ENCODE data around the gene CASKIN1.

The CASKIN1 gene

DNA sequence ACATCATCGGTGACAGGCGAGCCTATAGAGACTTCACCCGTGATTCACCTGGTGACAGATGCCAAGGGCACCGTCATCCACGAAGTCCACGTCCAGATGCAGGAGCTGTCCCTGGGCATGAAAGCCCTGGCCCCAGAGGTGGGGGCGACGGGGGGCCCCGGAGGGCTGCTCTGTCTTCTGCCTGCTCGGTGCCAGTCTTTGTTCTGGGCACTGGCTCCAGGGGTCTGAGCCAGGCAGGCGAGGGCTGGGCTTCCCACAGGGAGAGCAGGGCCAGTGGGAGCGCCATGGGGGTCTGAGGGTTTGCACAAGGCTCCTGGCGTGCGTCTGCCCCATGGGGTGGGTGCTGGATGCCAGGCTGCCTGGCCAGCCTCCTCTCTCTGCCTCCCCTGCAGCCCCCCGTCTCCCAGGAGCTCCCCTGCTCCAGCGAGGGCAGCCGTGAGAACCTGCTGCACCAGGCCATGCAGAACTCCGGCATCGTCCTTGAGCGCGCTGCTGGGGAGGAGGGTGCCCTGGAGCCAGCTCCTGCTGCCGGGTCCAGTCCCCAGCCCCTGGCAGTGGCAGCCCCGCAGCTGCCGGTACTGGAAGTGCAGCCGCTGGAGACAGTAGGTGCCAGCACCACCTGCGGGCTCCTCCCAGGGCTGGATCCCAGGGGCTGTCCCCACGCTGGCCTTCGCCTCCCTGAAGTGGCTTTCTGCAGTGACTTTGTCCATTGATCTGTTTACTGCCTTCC is 36.8 kb upstream of the CASKIN1 start:
- H3K27ac ChIP-seq (ENCODE audit: low read depth, low read length), result no peak overlapping the region
- peaks cover 13 to 17% of the 10 kb centered on the region in 2 experiments for H3K4me1 ChIP-seq (ENCODE audit: control insufficient read depth in 1 of 2, insufficient read depth in 2 of 2, low read length in 2 of 2)
- no peak overlapping the region for H2AFZ ChIP-seq (ENCODE audit: insufficient read depth, low read length, poor library complexity)
- H3K4ac ChIP-seq (ENCODE audit: low read depth, low read length), result no peak overlapping the region
- peaks cover 69 to 75% of the 10 kb centered on the region in 2 experiments for H3K36me3 ChIP-seq (ENCODE audit: control insufficient read depth in 1 of 2, insufficient read depth in 2 of 2, low read length in 2 of 2)
- no peak overlapping the region for H4K91ac ChIP-seq (ENCODE audit: low read depth, low read length)
- H2BK5ac ChIP-seq (ENCODE audit: low read depth, low read length, poor library complexity), result no peak overlapping the region
- no peak overlapping the region for H3K18ac ChIP-seq (ENCODE audit: low read length)
- no peak overlapping the region for H4K8ac ChIP-seq (ENCODE audit: low read depth, low read length)
- H3K14ac ChIP-seq (ENCODE audit: low read length), result no peak overlapping the region
- H3K4me3 ChIP-seq (ENCODE audit: low read depth, low read length), result no peak overlapping the region
- no peaks in the 10 kb centered on the region for H3K79me2 ChIP-seq (ENCODE audit: control insufficient read depth, insufficient read depth, low read length, poor library complexity)
- DNase-seq, result no peak
- H4K12ac ChIP-seq (ENCODE audit: low read depth, low read length), result no peak overlapping the region
- no peak overlapping the region for H2BK12ac ChIP-seq (ENCODE audit: low read length)
- H3K9ac ChIP-seq (ENCODE audit: low read length), result no peak overlapping the region
- no peak overlapping the region for H3K23ac ChIP-seq (ENCODE audit: low read length)
- H3K9me3 ChIP-seq (ENCODE audit: insufficient read depth, low read depth, low read length), result peaks cover 5% of the 10 kb centered on the region
- H2AK5ac ChIP-seq (ENCODE audit: low read length), result no peak overlapping the region
- no peaks in the 10 kb centered on the region for H3K79me1 ChIP-seq (ENCODE audit: low read length)
- H2BK120ac ChIP-seq (ENCODE audit: insufficient read depth, low read length, poor library complexity), result no peak overlapping the region
- WGBS (ENCODE audit: extremely low coverage, insufficient coverage, insufficient read length), result no CpG with 5 or more reads among the region's 28 CpGs
- no peak overlapping the region for H3K4me2 ChIP-seq (ENCODE audit: low read length)
- peaks cover 18% of the 10 kb centered on the region for H3K27me3 ChIP-seq (ENCODE audit: insufficient read depth, low read length)

DNA sequence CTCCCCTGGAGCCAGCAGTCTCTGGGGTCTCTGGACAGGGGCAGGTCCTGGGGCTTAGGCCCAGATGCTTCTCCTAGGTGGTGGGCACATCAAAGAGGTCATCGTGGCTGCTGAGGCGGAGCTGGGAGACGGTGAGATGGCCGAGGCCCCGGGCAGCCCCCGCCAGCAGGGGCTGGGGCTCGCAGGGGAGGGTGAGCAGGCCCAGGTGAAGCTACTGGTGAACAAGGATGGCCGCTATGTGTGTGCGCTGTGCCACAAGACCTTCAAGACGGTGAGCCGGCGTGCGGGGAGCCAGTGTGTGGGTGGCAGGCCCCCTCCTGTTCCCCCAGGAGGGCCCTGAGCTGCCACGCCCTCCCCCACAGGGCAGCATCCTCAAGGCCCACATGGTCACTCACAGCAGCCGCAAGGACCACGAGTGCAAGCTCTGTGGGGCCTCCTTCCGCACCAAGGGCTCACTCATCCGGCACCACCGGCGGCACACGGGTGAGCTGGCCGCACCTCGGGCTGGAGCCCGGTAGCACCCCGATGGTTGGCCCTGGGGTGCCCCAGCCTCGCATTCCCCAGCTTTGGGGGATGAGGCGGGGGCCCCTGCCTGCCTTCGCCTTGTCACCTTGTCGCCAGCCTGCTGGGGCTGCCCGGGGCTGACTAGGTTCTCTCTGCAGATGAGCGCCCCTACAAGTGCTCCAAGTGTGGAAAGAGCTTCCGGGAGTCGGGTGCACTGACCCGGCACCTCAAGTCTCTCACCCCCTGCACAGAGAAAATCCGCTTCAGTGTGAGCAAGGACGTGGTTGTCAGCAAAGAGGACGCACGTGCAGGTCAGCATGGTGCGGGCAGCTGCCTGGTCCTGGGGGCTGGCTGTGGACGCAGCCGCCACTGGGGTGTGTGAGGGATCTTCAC is 35.9 kb upstream of the CASKIN1 start:
- no peak overlapping the region for H3K4me3 ChIP-seq (ENCODE audit: low read depth, low read length)
- H3K23ac ChIP-seq (ENCODE audit: low read length), result no peak overlapping the region
- H3K9ac ChIP-seq (ENCODE audit: low read length), result no peak overlapping the region
- WGBS (ENCODE audit: extremely low coverage, insufficient coverage, insufficient read length), result no CpG with 5 or more reads among the region's 41 CpGs
- H3K79me2 ChIP-seq (ENCODE audit: control insufficient read depth, insufficient read depth, low read length, poor library complexity), result peaks cover 2% of the 10 kb centered on the region
- H3K79me1 ChIP-seq (ENCODE audit: low read length), result no peaks in the 10 kb centered on the region
- H3K27me3 ChIP-seq (ENCODE audit: insufficient read depth, low read length), result peaks cover 10% of the 10 kb centered on the region
- H4K91ac ChIP-seq (ENCODE audit: low read depth, low read length), result no peak overlapping the region
- H3K14ac ChIP-seq (ENCODE audit: low read length), result no peak overlapping the region
- no peak overlapping the region for H4K12ac ChIP-seq (ENCODE audit: low read depth, low read length)
- no peak overlapping the region for H3K4me2 ChIP-seq (ENCODE audit: low read length)
- H2AK5ac ChIP-seq (ENCODE audit: low read length), result no peak overlapping the region
- H3K9me3 ChIP-seq (ENCODE audit: insufficient read depth, low read depth, low read length), result peaks cover 5% of the 10 kb centered on the region
- H4K8ac ChIP-seq (ENCODE audit: low read depth, low read length), result no peak overlapping the region
- no peak overlapping the region for H2BK5ac ChIP-seq (ENCODE audit: low read depth, low read length, poor library complexity)
- peaks cover 11 to 19% of the 10 kb centered on the region in 2 experiments for H3K4me1 ChIP-seq (ENCODE audit: control insufficient read depth in 1 of 2, insufficient read depth in 2 of 2, low read length in 2 of 2)
- H2AFZ ChIP-seq (ENCODE audit: insufficient read depth, low read length, poor library complexity), result no peak overlapping the region
- H3K36me3 ChIP-seq (ENCODE audit: control insufficient read depth in 1 of 2, insufficient read depth in 2 of 2, low read length in 2 of 2), result peaks cover 71 to 79% of the 10 kb centered on the region in 2 experiments
- H3K4ac ChIP-seq (ENCODE audit: low read depth, low read length), result no peak overlapping the region
- no peak overlapping the region for H3K27ac ChIP-seq (ENCODE audit: low read depth, low read length)
- H2BK12ac ChIP-seq (ENCODE audit: low read length), result no peak overlapping the region
- H2BK120ac ChIP-seq (ENCODE audit: insufficient read depth, low read length, poor library complexity), result no peak overlapping the region
- H3K18ac ChIP-seq (ENCODE audit: low read length), result no peak overlapping the region
- no peak for DNase-seq

DNA sequence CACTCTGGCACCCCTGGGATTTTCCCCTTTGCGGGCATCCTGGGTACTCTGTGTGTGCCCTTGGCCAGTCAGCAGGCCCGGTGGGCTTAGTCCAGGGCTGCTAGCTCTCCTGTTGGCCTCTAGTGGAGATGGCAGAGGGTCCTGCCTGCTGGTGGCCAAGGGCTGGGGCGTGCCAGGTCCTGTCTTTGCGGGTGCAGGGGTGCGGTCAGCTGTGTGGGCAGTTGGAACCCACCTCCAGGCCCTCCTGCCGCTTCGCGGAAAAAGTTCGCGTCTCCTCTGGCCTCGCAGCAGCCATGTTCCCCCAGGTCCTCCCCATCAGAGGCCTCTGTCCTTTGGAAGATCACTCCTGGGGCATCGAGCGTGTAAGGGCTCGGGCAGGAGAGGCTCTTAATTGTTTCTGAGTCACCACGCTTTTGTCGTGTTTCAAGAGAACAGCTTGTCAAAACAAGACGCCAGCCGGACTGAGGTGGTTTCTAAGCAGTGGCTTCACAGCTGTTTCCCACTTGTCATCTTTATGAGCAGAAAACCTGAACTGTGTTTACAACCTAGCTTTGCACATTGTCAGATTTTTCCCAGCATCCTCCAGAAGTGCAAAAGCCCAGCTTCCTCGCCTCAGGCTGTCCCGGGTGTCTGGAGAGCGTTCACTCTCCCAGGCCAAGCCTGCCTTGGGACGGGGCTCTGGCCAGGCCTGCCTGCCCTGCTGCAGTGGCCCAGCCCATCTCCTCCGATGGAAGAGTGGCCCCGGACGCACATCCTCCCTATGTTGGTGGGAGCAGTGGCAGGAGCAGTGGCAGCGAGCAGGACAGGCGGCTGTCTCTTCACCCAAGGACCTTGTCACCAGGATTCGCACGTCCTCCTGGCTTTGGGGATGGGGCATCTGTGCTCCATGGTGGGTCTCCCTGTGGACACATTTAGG is 34.9 kb upstream of the CASKIN1 start:
- no peak overlapping the region for H3K4ac ChIP-seq (ENCODE audit: low read depth, low read length)
- H4K8ac ChIP-seq (ENCODE audit: low read depth, low read length), result no peak overlapping the region
- no peak overlapping the region for H4K12ac ChIP-seq (ENCODE audit: low read depth, low read length)
- no peak overlapping the region for H3K9ac ChIP-seq (ENCODE audit: low read length)
- H3K36me3 ChIP-seq (ENCODE audit: control insufficient read depth in 1 of 2, insufficient read depth in 2 of 2, low read length in 2 of 2), result peaks cover 74 to 86% of the 10 kb centered on the region in 2 experiments
- H3K14ac ChIP-seq (ENCODE audit: low read length), result no peak overlapping the region
- H2AK5ac ChIP-seq (ENCODE audit: low read length), result no peak overlapping the region
- peaks cover 2% of the 10 kb centered on the region for H3K27me3 ChIP-seq (ENCODE audit: insufficient read depth, low read length)
- no peak overlapping the region for H3K4me2 ChIP-seq (ENCODE audit: low read length)
- no peaks in the 10 kb centered on the region for H3K79me1 ChIP-seq (ENCODE audit: low read length)
- peaks cover 8% of the 10 kb centered on the region for H3K9me3 ChIP-seq (ENCODE audit: insufficient read depth, low read depth, low read length)
- H2AFZ ChIP-seq (ENCODE audit: insufficient read depth, low read length, poor library complexity), result no peak overlapping the region
- H3K4me1 ChIP-seq (ENCODE audit: control insufficient read depth in 1 of 2, insufficient read depth in 2 of 2, low read length in 2 of 2), result peaks cover 3 to 10% of the 10 kb centered on the region in 2 experiments
- no peak overlapping the region for H3K27ac ChIP-seq (ENCODE audit: low read depth, low read length)
- H3K4me3 ChIP-seq (ENCODE audit: low read depth, low read length), result no peak overlapping the region
- H3K18ac ChIP-seq (ENCODE audit: low read length), result no peak overlapping the region
- no peak overlapping the region for H4K91ac ChIP-seq (ENCODE audit: low read depth, low read length)
- peaks cover 2% of the 10 kb centered on the region for H3K79me2 ChIP-seq (ENCODE audit: control insufficient read depth, insufficient read depth, low read length, poor library complexity)
- WGBS (ENCODE audit: extremely low coverage, insufficient coverage, insufficient read length), result no CpG with 5 or more reads among the region's 29 CpGs
- H2BK5ac ChIP-seq (ENCODE audit: low read depth, low read length, poor library complexity), result no peak overlapping the region
- H2BK120ac ChIP-seq (ENCODE audit: insufficient read depth, low read length, poor library complexity), result no peak overlapping the region
- H2BK12ac ChIP-seq (ENCODE audit: low read length), result no peak overlapping the region
- no peak for DNase-seq
- no peak overlapping the region for H3K23ac ChIP-seq (ENCODE audit: low read length)

DNA sequence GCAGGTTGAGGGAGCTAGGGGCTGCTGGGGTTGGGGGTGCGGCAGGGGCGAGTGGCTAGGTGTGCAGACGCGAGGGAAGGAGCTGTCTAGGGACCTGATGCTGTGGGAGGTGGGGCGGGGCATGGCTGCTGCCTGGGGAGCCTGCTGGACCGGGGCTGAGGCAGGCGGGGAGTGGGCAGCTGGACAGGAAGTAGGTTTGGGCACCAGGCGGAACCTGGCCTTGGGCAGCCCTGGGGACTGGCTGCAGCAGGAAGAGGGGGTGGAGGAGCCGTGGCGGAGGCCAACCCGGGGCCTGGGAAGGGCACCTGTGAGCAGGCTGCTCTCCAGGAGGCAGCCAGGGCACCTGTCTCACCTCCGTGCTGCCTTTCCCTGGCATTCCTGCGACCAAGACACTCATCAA is 34.0 kb upstream of the CASKIN1 start:
- no peak overlapping the region for H3K4ac ChIP-seq (ENCODE audit: low read depth, low read length)
- no peak overlapping the region for H2AFZ ChIP-seq (ENCODE audit: insufficient read depth, low read length, poor library complexity)
- H3K36me3 ChIP-seq (ENCODE audit: control insufficient read depth in 1 of 2, insufficient read depth in 2 of 2, low read length in 2 of 2), result peaks cover 67 to 78% of the 10 kb centered on the region in 2 experiments
- H3K4me1 ChIP-seq (ENCODE audit: control insufficient read depth in 1 of 2, insufficient read depth in 2 of 2, low read length in 2 of 2), result peaks cover 0 to 5% of the 10 kb centered on the region in 2 experiments
- no peak overlapping the region for H4K8ac ChIP-seq (ENCODE audit: low read depth, low read length)
- no CpG with 5 or more reads among the region's 13 CpGs for WGBS (ENCODE audit: extremely low coverage, insufficient coverage, insufficient read length)
- H4K12ac ChIP-seq (ENCODE audit: low read depth, low read length), result no peak overlapping the region
- H3K79me1 ChIP-seq (ENCODE audit: low read length), result no peaks in the 10 kb centered on the region
- peaks cover 2% of the 10 kb centered on the region for H3K79me2 ChIP-seq (ENCODE audit: control insufficient read depth, insufficient read depth, low read length, poor library complexity)
- no peak overlapping the region for H3K18ac ChIP-seq (ENCODE audit: low read length)
- H3K27ac ChIP-seq (ENCODE audit: low read depth, low read length), result no peak overlapping the region
- H2BK120ac ChIP-seq (ENCODE audit: insufficient read depth, low read length, poor library complexity), result no peak overlapping the region
- H3K9me3 ChIP-seq (ENCODE audit: insufficient read depth, low read depth, low read length), result peaks cover 7% of the 10 kb centered on the region
- no peak overlapping the region for H3K4me2 ChIP-seq (ENCODE audit: low read length)
- no peak overlapping the region for H3K23ac ChIP-seq (ENCODE audit: low read length)
- no peak overlapping the region for H2BK12ac ChIP-seq (ENCODE audit: low read length)
- no peak for DNase-seq
- H3K27me3 ChIP-seq (ENCODE audit: insufficient read depth, low read length), result no peaks in the 10 kb centered on the region
- no peak overlapping the region for H3K4me3 ChIP-seq (ENCODE audit: low read depth, low read length)
- no peak overlapping the region for H3K14ac ChIP-seq (ENCODE audit: low read length)
- H2AK5ac ChIP-seq (ENCODE audit: low read length), result no peak overlapping the region
- no peak overlapping the region for H4K91ac ChIP-seq (ENCODE audit: low read depth, low read length)
- H3K9ac ChIP-seq (ENCODE audit: low read length), result no peak overlapping the region
- H2BK5ac ChIP-seq (ENCODE audit: low read depth, low read length, poor library complexity), result no peak overlapping the region
